GM18861 (cell line): ENCODE measurements around the gene GABRR2.
"Not testable (repeated sequence)": the region's sequence is repeated elsewhere in the genome, so short reads cannot be mapped to it uniquely, and the experiment has no call there.

ENCODE experiments used
- ATAC-seq: cut with Tn5 transposase; IDR thresholded peaks from one replicate; pipeline ENCODE4 v1.9.1; 2021; ENCODE audit not compliant: unreplicated experiment

GABRR2 gene

GRCh38 chr6:89295981-89296380 is 19.1 kb downstream of the GABRR2 start:
- ATAC-seq: no peak

GRCh38 chr6:89295116-89295515 is 20.0 kb downstream of the GABRR2 start:
- ATAC-seq: not testable (repeated sequence)

DNA sequence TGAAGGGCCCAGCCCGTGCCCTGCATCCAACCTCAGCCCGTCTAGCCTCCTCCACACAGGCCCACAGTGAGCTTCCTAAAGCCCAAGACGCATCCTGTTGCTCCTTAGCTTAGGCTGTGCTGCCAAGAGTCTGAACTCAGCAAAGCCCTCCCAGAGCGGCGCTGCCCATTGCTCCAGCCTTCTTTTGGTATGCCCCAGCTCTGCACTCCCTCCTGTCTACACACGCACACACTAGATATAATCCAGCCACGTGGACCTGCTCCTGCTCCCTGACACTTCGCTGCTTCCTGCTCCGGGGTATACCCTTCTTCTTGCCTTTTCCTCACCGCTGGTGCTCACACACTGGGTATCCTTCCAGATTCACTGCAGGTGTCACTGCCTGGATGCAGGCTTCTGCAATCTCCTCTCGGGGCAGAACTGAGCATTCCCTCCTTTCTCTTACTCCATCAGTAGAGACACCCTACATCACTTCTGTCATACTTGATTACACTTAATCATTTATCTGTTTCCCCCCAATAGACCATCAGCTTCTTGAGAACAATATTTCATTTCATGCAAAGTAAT is 23.8 kb downstream of the GABRR2 start:
- ATAC-seq: no peak

DNA sequence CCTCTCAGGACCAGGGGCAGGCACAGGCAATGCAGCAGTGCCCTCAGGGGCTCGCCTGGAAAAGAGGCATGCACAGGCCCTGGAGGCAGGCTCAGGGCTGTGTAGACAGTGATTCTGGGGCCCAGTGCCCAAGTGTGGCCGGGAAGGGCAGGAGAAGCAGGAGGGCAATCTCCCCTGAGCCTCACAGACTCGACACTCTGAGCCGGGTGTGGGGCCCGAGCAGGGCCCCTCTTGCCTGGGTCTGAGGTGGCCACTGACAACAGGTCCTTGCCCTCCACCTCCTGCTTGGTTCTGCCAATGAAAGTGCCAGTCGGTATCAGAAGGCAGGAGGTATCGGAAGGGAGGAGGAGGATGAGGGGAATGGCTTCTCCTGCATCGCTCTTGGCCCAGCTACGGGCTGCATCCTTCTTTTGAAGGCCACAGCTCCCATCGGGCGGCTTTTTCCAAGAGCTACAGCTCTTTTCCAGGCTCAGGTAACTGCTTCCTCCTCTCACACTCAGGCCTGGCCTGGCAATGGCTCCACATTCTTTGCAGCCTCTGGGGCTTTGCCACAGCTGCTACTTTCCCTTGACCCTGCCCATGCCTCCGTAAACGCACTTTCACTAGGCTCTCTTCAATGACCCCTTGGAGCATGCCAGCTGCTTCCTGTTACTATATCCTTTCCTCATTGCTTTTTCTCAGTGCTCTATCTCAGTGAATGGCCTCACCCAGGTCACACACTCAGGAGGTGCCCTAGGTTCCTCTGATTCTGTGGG is 24.5 kb downstream of the GABRR2 start:
- no peak for ATAC-seq

DNA sequence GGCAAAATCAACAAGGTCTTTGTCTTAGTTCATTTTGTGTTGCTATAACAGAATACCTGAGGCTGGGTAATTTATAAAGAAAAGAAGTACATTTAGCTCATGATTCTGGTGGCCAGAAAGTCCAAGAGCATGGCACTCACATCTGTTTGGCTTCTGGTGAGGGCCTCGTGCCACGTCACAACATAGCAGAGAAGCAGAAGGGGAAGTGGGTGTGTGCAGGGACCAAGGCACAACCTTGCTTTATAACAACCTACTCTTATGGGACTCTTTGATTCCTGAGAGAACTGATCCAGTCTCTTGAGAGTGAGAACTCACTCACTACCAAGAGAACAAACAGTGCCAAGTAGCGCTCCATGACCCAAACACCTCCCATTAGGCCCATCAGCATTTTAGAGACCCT is 25.4 kb downstream of the GABRR2 start:
- ATAC-seq: no peak

- ATAC-seq: no peak
Measured at GRCh38 chr6:89287351-89288028, 27.6 kb downstream of the GABRR2 start.

GRCh38 chr6:89286516-89286915 is 28.6 kb downstream of the GABRR2 start:
- ATAC-seq: no peak

GRCh38 chr6:89284963-89285735 is 29.9 kb downstream of the GABRR2 start:
- no peak for ATAC-seq

GRCh38 chr6:89284081-89284480 is 31.0 kb downstream of the GABRR2 start:
- no peak for ATAC-seq

DNA sequence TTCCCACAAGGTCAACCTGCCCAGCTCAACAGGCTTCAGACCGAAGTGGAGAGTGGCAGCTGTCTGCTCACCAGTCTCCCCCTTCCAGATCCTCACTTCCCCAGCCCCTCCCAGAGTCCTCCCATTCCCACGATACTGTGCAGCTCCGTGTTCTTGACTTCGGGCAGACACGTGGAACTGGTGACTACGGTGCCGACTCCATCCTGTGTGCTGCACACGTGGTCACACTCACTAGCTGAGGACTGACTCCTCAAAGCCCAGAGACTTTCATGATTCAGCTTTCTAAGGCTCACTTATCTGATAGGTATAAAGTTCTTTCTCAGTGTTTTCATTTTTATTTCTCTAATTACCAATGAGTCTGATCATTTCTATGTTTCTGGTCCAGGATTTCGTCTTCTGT is 32.4 kb downstream of the GABRR2 start:
- ATAC-seq: no peak

GRCh38 chr6:89281779-89282246 is 33.3 kb downstream of the GABRR2 start:
- peak; percentile 97 for ATAC-seq

DNA sequence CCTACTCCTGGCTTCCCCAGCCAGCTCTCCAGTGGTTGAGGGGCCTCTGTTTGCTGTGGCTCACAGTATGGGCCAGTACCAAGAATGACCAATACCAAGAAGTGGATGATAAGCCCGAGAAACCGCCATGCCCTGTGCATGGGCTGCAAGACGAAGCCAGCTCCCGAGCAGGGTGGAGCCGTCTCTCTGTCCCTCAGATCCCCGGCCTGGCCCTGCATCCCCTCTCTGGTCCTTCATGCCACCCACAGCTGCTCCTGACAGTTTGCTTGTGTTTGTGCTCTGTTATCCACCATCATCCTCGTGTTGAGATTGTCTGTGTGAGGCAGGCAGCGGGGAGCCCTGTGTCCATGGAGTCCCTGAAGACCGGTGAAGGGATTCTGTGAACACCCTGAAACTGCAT is 36.1 kb downstream of the GABRR2 start:
- ATAC-seq: no peak

GRCh38 chr6:89275900-89276299 is 39.2 kb downstream of the GABRR2 start:
- ATAC-seq: no peak

- ATAC-seq: no peak
Measured at GRCh38 chr6:89273816-89274215, 41.3 kb downstream of the GABRR2 start.

DNA sequence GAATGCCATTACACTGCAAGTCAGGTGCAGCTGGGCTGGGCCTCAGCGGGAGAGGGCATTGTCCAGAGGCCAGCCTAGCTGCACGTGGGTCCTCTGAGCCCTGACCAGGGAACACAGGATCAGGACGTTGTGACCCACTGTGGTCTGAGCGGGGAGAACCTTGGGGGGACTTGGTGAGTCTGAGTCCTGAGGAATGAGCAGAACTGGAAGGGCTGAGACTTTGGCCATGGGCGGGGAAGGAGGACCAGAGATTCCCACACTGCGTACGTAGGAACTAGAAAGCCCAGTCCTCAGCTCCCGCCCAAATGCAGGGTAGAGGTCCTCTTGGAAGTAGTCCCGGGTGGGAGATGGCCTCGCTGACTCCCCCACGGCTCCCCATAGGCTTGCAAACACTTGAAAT is 42.5 kb downstream of the GABRR2 start:
- ATAC-seq: no peak

GRCh38 chr6:89270951-89271721 is 44.0 kb downstream of the GABRR2 start:
- no peak for ATAC-seq

DNA sequence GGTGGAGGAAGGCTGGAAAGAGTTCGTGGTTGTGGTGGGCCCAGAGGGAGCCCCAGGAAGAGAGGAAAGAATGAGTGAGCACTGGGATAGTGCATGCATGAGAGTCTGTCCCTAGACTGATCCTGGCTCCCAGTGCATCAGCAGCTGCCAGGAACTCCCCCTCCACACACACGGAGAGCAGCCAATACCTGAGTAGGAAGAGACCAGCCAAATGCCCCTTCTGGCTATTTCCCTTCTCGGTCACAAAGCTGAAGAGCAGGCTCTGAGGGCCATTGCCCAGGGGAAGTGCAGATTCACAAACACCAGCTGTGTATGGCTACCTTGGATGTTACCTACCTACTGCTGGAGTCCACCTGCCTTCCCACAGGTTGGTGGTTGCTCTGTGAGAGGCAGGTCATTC is 45.1 kb downstream of the GABRR2 start:
- no peak for ATAC-seq

DNA sequence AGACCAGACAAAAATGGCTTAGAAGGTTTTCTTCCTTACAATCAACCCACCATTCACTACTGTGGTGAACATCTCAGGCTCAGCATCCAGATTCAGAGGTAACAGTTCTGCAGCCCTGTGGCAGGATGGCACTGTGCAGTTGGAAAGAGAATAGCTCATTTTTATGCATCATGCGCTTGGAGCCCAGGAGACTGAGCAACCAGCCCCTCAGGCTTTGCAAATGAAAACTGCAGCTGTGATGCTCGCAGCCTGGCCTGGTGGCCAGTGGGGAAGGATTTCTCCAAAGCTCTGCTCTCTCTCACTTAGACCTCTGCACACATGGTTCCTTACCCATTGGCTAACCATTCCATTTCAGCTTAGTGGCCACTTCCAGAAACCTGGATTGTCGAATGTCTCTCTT is 45.8 kb downstream of the GABRR2 start:
- no peak for ATAC-seq

DNA sequence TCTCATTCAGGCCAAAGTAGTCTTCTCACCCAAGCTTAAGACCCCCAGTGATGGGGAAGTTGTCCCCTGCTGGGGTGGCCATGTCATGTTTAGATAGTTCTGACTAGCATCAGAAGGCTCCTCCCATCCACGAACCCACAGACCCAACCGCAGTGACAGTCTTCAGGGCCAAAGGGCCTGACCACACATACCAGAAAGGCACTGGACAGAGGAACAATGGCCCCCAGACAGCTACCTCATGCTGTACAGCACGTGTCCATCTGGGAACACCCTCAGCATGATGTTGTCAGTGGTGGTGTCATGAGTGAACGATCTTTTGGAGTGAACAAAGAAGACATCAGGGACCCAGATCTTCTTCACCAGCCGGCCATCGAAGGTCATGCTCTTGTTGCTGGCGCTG is 46.3 kb downstream of the GABRR2 start:
- ATAC-seq: no peak

- no peak for ATAC-seq
Measured at GRCh38 chr6:89267918-89268317, 47.2 kb downstream of the GABRR2 start.

DNA sequence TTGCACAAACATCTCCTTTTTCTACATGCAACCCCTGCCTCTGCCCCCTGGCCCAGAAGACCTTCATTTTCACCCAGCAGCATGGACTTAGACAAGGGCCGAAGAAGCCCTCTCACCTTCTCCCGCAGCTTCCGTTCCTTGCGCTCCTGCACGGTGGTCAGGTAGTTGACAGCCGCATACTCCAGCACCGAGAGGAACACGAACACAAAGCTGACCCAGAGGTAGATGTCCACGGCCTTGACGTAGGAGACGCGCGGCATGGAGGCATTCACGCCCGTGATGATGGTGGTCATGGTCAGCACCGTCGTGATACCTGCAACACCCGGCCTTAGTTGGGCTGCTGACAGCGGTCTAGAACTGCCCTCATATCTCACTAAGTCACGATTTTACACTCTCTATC is 50.8 kb downstream of the GABRR2 start:
- ATAC-seq: no peak
